ENCODE measurements around the gene PRR20G.

Gene PRR20G

GRCh38 chr3:127262533-127262932 is 25.3 kb downstream of the PRR20G start:
- DNase-seq, result no peak

DNA sequence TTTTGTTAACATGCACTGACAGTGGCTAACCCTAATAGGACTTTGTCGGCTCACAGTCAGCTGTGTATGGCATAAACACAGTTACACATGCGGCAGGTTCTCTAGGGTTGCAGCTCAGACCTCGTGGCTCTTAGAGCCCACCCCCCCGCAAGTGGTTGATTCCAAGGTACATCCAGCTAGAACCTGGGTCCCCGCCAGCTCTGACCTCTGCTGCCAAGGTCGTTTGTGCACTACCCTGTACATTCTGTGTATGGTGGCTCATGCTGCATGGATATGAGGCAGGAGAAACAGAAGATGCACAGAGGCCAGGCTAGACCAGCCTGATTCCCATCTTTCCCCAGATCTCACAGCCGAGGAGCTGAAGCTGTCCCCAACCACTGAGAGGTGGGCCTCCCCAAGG is 25.9 kb downstream of the PRR20G start:
- DNase-seq, result no peak

DNA sequence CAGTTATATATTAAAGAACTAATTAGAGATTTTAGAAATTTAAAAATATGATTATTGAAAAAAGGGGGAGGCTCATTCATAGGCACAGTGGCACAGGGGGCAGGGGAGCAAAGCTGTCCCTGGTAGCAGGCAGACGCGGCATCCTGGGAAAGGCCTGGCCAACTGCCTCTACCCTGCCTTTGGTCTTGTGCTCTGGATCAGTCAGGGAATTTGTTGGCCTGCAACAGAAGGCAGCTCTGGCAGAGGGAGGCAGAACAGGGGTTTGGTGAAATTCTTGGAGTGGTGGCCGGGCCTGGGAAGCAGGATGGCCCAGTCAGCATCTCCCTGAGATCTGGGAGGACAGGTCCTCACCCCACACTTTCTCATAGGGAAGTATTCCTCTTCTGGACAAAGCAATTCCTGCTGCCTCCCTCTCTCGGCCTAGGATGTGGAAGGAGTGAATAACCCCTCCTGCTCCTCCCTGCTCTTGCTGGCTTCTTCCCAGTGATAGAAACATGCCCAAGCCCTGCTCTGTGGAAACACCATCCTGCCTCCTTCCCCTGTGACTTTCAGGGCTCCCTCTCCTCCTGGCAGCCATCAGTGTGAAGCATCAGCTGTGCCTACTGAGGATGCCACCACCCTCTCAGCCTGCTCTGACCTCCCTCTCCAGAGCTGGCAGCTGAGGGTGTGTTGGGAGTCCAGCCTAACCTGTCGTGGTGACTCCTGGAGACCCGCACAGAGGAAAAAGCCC is 26.9 kb downstream of the PRR20G start:
- DNase-seq, result no peak

GRCh38 chr3:127260416-127260815 is 27.4 kb downstream of the PRR20G start:
- no peak for DNase-seq

- DNase-seq, result no peak
Observed at GRCh38 chr3:127259882-127260281, 28.0 kb downstream of the PRR20G start.

GRCh38 chr3:127258733-127259132 is 29.1 kb downstream of the PRR20G start:
- DNase-seq, result no peak

GRCh38 chr3:127257351-127257750 is 30.5 kb downstream of the PRR20G start:
- no peak for DNase-seq

DNA sequence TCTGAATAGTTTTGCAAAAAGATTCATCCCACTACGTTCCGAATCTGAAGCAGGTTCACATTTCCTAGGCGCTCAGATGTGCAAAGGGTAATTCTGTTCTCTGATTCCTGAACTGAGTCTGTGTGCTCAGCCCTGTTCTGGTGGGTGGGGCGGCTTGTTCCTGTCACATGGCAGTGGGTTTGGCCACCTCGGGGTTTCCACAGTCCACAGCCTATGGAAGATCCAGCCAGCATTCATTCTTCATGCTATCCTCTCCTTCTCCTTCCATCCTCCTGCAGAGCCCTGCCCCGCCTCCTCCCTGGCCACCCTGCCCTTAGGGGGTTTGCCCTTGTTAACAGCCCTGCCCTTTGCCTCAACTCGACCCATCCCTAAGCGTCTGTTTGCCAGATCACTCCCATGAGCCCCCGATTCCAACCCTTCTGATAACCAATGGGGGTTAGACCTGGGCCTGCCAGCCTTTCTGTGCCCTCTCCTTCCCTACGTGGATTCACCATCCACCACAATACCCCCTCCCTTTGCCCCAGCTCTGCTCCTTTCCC is 31.0 kb downstream of the PRR20G start:
- DNase-seq, result no peak

GRCh38 chr3:127256138-127256537 is 31.7 kb downstream of the PRR20G start:
- DNase-seq, result no peak

GRCh38 chr3:127255516-127255915 is 32.3 kb downstream of the PRR20G start:
- no peak for DNase-seq

- DNase-seq, result peak in 1 of 2 experiments; percentile 21
Observed at GRCh38 chr3:127254730-127255129, 33.1 kb downstream of the PRR20G start.

GRCh38 chr3:127254033-127254644 is 33.7 kb downstream of the PRR20G start:
- DNase-seq, result no peak

- DNase-seq, result no peak
Observed at GRCh38 chr3:127253491-127253890, 34.4 kb downstream of the PRR20G start.

DNA sequence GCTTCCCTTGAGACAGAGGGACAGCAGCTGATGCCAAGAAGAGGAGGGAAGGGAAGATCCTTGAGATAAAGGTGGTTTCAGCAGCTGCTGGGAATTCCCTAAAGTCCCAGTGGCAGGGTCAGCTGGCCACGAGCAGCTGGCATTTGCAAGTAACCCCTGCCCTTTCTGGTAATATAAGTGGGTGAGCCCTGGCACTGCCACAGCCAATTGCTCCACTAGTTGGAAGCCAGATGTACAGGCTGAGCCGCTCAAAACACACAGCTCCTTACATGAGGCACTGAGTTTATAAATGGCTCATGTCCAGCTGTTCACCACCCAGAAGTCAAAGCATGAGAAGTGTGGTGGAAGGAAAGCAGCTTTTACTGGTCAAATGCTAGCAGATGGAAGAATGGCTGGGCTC is 35.4 kb downstream of the PRR20G start:
- no peak for DNase-seq

DNA sequence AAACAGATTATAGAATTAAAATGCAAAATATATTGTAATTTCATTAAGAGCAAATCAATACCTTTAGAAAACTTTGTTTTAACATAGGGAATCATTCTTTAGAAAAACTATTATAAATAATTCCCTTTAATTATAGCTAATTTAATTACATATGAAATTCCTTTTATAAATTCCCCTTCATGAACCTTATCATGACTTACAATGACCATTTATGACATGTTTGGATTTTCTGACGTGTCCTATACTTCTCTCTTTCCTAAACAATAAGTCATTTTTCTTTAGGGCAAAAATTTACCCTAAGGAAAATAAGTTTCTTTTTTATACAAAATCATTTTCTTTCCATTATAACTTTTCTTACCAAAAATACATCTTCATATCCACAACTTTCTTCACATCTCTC is 37.8 kb downstream of the PRR20G start:
- no peak for DNase-seq

- no peak for DNase-seq
Observed at GRCh38 chr3:127247292-127247691, 40.6 kb downstream of the PRR20G start.

DNA sequence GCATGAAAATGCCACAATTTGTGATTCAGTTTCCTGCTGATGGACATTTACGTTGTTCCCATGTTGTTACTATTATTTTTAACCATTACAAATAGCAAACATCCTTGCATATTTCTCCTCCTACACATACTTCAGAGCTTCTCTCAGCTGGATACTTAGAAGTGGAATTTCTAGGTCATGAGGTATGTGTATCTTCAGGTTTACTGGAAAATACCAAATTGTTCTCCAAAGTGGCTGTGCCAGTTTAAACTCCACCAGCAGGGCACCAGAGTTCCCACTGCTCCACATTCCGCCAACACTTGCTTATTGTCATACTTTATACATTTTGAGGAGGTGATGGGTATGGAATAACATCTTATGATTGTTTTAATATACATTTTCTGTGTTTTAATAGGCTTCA is 49.2 kb downstream of the PRR20G start:
- no peak for DNase-seq

DNA sequence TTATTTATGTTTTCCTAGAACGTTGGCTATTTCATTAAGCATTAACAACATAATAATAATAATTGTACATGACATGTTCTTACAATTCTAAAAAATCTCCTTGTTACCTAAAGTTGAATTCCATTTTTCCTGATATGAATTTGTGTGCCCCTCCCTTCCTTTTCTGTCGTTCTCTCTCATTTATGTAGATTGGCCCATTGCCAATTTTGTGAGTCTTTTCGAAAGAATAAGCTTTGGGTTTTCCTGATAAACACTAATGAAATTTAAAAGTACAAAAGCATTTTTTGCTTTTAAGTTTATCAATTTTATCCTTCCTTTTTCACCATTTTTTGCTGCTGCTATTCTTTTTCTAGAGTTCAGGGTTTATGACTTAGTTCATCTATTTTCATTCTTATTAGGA is 50.0 kb downstream of the PRR20G start:
- DNase-seq, result no peak

- no peak for DNase-seq
Observed at GRCh38 chr3:127235706-127236105, 52.1 kb downstream of the PRR20G start.

DNA sequence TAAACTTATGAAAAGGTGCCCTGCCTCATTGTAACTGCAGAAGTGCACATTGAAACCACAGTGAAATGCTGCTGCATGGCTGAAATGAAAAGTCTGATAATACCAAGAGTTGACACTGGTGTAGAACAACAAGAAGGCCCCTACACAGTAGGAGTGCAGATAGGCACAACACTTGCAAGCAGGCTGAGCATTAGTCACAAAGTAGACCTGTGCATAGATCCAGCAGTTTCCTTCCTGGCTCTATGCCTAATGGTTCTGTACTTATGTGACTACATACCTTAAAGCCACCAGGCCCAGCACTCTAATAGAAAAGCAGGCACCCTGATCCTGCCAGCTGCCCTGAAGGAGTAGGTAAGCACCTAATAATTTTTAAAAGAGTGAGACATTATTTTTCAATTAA is 53.1 kb downstream of the PRR20G start:
- no peak for DNase-seq

Measured in NCI-H446 (cell line).